ENCODE measurements around the gene ADIPOQ.
"Not testable (repeated sequence)": the region's sequence is repeated elsewhere in the genome, so short reads cannot be mapped to it uniquely, and the experiment has no call there.

ADIPOQ gene

GRCh38 chr3:186815435-186815834 is 27.1 kb upstream of the ADIPOQ start:
- no peak overlapping the region for H2AFZ ChIP-seq
- H3K4me3 ChIP-seq (ENCODE audit: low read depth, low read length) = no peak overlapping the region
- no peaks in the 10 kb centered on the region for H3K4me1 ChIP-seq
- H3K9me3 ChIP-seq (ENCODE audit: control insufficient read depth, low read length) = no peaks in the 10 kb centered on the region
- no peak overlapping the region for H3K27ac ChIP-seq
- TF ChIP-seq CTCF (IDR thresholded peaks at IDR 0.05) = no peak
- no peaks in the 10 kb centered on the region for H3K27me3 ChIP-seq (ENCODE audit: control insufficient read depth, insufficient read depth, low read length)
- H3K4me2 ChIP-seq (ENCODE audit: low read length) = no peak overlapping the region
- H3K9ac ChIP-seq = no peak overlapping the region
- H3K79me2 ChIP-seq = no peaks in the 10 kb centered on the region
- H3K36me3 ChIP-seq (ENCODE audit: control insufficient read depth, insufficient read depth, low read length) = no peaks in the 10 kb centered on the region

DNA sequence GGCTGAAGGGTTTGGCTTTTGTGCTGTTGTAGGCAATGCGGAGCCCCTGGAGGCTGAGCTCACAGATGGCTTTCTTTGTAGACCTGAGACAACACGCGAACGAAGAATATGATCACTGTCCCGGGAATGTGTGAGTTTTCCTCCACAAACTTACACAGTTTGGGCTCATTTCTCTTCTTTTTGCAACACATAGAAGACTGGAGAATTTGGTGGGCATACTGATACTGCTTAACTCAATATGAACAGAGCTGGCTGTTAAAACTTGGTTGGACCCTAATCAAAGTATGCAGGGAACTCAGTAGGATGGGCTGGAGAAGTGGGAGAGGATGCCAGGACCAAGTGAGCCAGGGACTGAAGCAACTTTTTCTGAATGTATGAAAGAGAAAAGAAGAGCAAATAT is 24.0 kb upstream of the ADIPOQ start:
- Histone ChIP-seq H3K27ac (no peak overlapping the region), H3K79me2 (no peaks in the 10 kb centered on the region), H3K9ac (no peak overlapping the region), H3K4me2 (ENCODE audit: low read length) (no peak overlapping the region), H3K9me3 (ENCODE audit: control insufficient read depth, low read length) (no peaks in the 10 kb centered on the region), H2AFZ (no peak overlapping the region), H3K4me1 (no peaks in the 10 kb centered on the region), H3K4me3 (ENCODE audit: low read depth, low read length) (no peak overlapping the region), H3K27me3 (ENCODE audit: control insufficient read depth, insufficient read depth, low read length) (no peaks in the 10 kb centered on the region), H3K36me3 (ENCODE audit: control insufficient read depth, insufficient read depth, low read length) (no peaks in the 10 kb centered on the region)
- TF ChIP-seq CTCF (IDR thresholded peaks at IDR 0.05) = no peak

GRCh38 chr3:186818956-186819355 is 23.6 kb upstream of the ADIPOQ start:
- Histone ChIP-seq H3K4me2 (ENCODE audit: low read length) (no peak overlapping the region), H3K9me3 (ENCODE audit: control insufficient read depth, low read length) (no peaks in the 10 kb centered on the region), H2AFZ (no peak overlapping the region), H3K36me3 (ENCODE audit: control insufficient read depth, insufficient read depth, low read length) (no peaks in the 10 kb centered on the region), H3K79me2 (no peaks in the 10 kb centered on the region), H3K4me3 (ENCODE audit: low read depth, low read length) (no peak overlapping the region), H3K27ac (no peak overlapping the region), H3K27me3 (ENCODE audit: control insufficient read depth, insufficient read depth, low read length) (no peaks in the 10 kb centered on the region), H3K9ac (no peak overlapping the region), H3K4me1 (no peaks in the 10 kb centered on the region)
- no peak for TF ChIP-seq CTCF (IDR thresholded peaks at IDR 0.05)

GRCh38 chr3:186821429-186822387 is 20.8 kb upstream of the ADIPOQ start:
- H3K36me3 ChIP-seq (ENCODE audit: control insufficient read depth, insufficient read depth, low read length) = no peaks in the 10 kb centered on the region
- no peak overlapping the region for H2AFZ ChIP-seq
- no peak overlapping the region for H3K9ac ChIP-seq
- no peak overlapping the region for H3K4me2 ChIP-seq (ENCODE audit: low read length)
- no peaks in the 10 kb centered on the region for H3K79me2 ChIP-seq
- H3K4me3 ChIP-seq (ENCODE audit: low read depth, low read length) = no peak overlapping the region
- H3K27ac ChIP-seq = no peak overlapping the region
- peak; percentile 74 for TF ChIP-seq CTCF (IDR thresholded peaks at IDR 0.05)
- H3K4me1 ChIP-seq = peaks cover 9% of the 10 kb centered on the region
- no peaks in the 10 kb centered on the region for H3K9me3 ChIP-seq (ENCODE audit: control insufficient read depth, low read length)
- no peaks in the 10 kb centered on the region for H3K27me3 ChIP-seq (ENCODE audit: control insufficient read depth, insufficient read depth, low read length)

DNA sequence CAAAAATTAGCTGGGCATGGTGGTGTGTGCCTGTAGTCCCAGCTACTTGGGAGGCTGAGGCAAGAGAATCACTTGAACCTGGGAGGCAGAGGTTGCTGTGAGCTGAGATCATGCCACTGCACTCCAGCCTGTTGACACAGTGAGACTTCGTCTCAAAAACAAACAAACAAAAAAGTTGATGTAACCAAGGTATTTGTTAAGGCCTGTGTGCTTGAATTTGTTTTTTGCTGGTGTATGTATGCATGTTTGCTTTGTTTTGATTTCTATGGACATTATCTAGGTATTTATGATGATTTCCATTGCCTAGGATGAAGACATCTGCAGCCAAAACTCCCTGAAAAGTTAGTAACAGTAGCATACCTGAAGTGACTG is 20.1 kb upstream of the ADIPOQ start:
- H3K36me3 ChIP-seq (ENCODE audit: control insufficient read depth, insufficient read depth, low read length); H2AFZ ChIP-seq; H3K27me3 ChIP-seq (ENCODE audit: control insufficient read depth, insufficient read depth, low read length); H3K4me3 ChIP-seq (ENCODE audit: low read depth, low read length); H3K27ac ChIP-seq; H3K4me1 ChIP-seq; H3K9ac ChIP-seq; H3K79me2 ChIP-seq; H3K9me3 ChIP-seq (ENCODE audit: control insufficient read depth, low read length); H3K4me2 ChIP-seq (ENCODE audit: low read length): not testable (repeated sequence)
